Uterus (tissue), 2 donors: ENCODE results near the gene TMEM273.

Source experiments
- CTCF ChIP-seq, 4 experiments: fragments of 200-600 bp in 2 of 4; fragments of 450-650 bp in 2 of 4; sonication (generic) in 2 of 4; IDR thresholded peaks; one replicate each; pipeline ENCODE4 v1.5.1; 2016 to 2019; ENCODE audit warnings: antibody characterized with exemption in 4 of 4, mild to moderate bottlenecking in 2 of 4, moderate library complexity in 1 of 4
- POLR2A ChIP-seq, 2 donors: fragments of 450-650 bp; IDR thresholded peaks; one replicate each; pipeline ENCODE4 v1.6.1; 2016; ENCODE audit warnings: antibody characterized with exemption in 2 of 2, mild to moderate bottlenecking in 1 of 2, moderate library complexity in 1 of 2

GRCh38 chr10:49184642-49185111 lies 3.5 kb downstream of the TMEM273 start:
- no peak for TF ChIP-seq CTCF (IDR thresholded peaks at IDR 0.05)
- no peak for TF ChIP-seq POLR2A (IDR thresholded peaks at IDR 0.05)
